K562 (cell line): ENCODE results near the gene ANKRD27. TPM values are rescaled to one million over a fixed set of nuclear protein-coding genes. Genes with fewer than 3 reads are reported as not detected.

ENCODE experiments used
- CAMTA2 ChIP-seq: fragments of 250-450 bp; sonication (Bioruptor Pico); conservative IDR thresholded peaks from 2 replicates; pipeline ENCODE4 v1.5.1; 2022
- GTF2A2 ChIP-seq: IDR thresholded peaks from 2 replicates; pipeline ENCODE4 v1.6.1; 2016; ENCODE audit warnings: mild to moderate bottlenecking, missing genetic modification characterization, missing compliant biosample characterization
- MEF2A ChIP-seq: IDR thresholded peaks from 2 replicates; pipeline ENCODE4 v1.6.1; 2011; ENCODE audit warnings: low read depth, mild to moderate bottlenecking, low read length, moderate library complexity; ENCODE audit not compliant: control insufficient read depth
- SMAD3 ChIP-seq: fragments of 450-650 bp; formaldehyde crosslinking; conservative IDR thresholded peaks from 2 replicates; pipeline ENCODE4 v1.4.0; 2020; ENCODE audit warnings: mild to moderate bottlenecking
- ZBTB1 ChIP-seq: sonication (generic); formaldehyde crosslinking; IDR thresholded peaks from 2 replicates; pipeline ENCODE4 v1.8.1; 2023; ENCODE audit warnings: missing genetic modification reagents, low read depth, mild to moderate bottlenecking, borderline replicate concordance
- ZNF174 ChIP-seq: fragments of 250-450 bp; sonication (Bioruptor Pico); IDR thresholded peaks from 2 replicates; pipeline ENCODE4 v1.4.0; 2020; ENCODE audit warnings: mild to moderate bottlenecking
- ZNF23 ChIP-seq: fragments of 250-450 bp; sonication (Bioruptor Pico); IDR thresholded peaks from 2 replicates; pipeline ENCODE4 v1.4.0; 2020; ENCODE audit warnings: mild to moderate bottlenecking
- ZNF239 ChIP-seq: fragments of 250-450 bp; sonication (Bioruptor Pico); IDR thresholded peaks from 2 replicates; pipeline ENCODE4 v1.4.0; 2020; ENCODE audit warnings: mild to moderate bottlenecking
- ZNF324 ChIP-seq: fragments of 250-450 bp; sonication (Bioruptor Pico); IDR thresholded peaks from 2 replicates; pipeline ENCODE4 v1.4.0; 2020; ENCODE audit warnings: mild to moderate bottlenecking
- ZNF561 ChIP-seq: fragments of 450-650 bp; formaldehyde crosslinking; conservative IDR thresholded peaks from 2 replicates; pipeline ENCODE4 v1.4.0; 2020; ENCODE audit warnings: mild to moderate bottlenecking, moderate library complexity
- ZNF584 ChIP-seq: fragments of 200-800 bp; sonication (Bioruptor generic); IDR thresholded peaks from 2 replicates; pipeline ENCODE4 v1.6.1; 2016; ENCODE audit warnings: low read depth, mild to moderate bottlenecking, missing genetic modification characterization, missing compliant biosample characterization
- ZNF586 ChIP-seq: fragments of 450-650 bp; formaldehyde crosslinking; conservative IDR thresholded peaks from 2 replicates; pipeline ENCODE4 v1.4.0; 2020; ENCODE audit warnings: mild to moderate bottlenecking, moderate library complexity
- ZNF589 ChIP-seq: fragments of 200-800 bp; sonication (Bioruptor generic); IDR thresholded peaks from 2 replicates; pipeline ENCODE4 v1.6.1; 2016; ENCODE audit warnings: low read depth, missing genetic modification characterization, missing compliant biosample characterization
- polyA plus RNA-seq, 8 experiments: library from polyadenylated mRNA; depleted of rRNA in 4 of 8; stranded (reverse) in 5 of 8; unstranded in 3 of 8; fragments of >200 nt; fragmentation: Nextera tagmentation in 2 of 8; fragmentation: Illumina TruSeq in 1 of 8; extraction: Ambion mirVana in 2 of 8; extraction: Trizol in 1 of 8; gene quantifications; 2 replicates each; pipeline versions ENCODE4 v1.2.1 to v1.2.3, GENCODE V29; 2011 to 2014; ENCODE audit warnings: inconsistent platforms in 1 of 8, missing spikeins in 1 of 8
- total RNA-seq, 7 experiments: library from RNA; depleted of rRNA in 6 of 7; stranded (reverse); fragments of >200 nt in 6 of 7; fragmentation: Illumina TruSeq in 2 of 7; extraction: Trizol in 2 of 7; gene quantifications; 2 replicates each; pipeline versions ENCODE4 v1.2.1 to v1.2.3, GENCODE V29; 2011 to 2021; ENCODE audit warnings: low replicate concordance in 1 of 7
- TF ChIP-seq, protein P1 (sequence below): fragments of 200-800 bp; sonication (Bioruptor generic); IDR thresholded peaks from 2 replicates; pipeline ENCODE4 v1.6.1; 2017; ENCODE audit warnings: missing genetic modification characterization, missing compliant biosample characterization
- TF ChIP-seq, protein P2 (sequence below): fragments of 200-800 bp; sonication (Bioruptor generic); IDR thresholded peaks from 2 replicates; pipeline ENCODE4 v1.6.1; 2016; ENCODE audit warnings: missing genetic modification characterization, missing compliant biosample characterization
- TF ChIP-seq, protein P3 (sequence below): fragments of 250-450 bp; sonication (Bioruptor Pico); IDR thresholded peaks from 2 replicates; pipeline ENCODE4 v1.5.0; 2021; ENCODE audit warnings: mild to moderate bottlenecking, borderline replicate concordance
- TF ChIP-seq, protein P4 (sequence below): fragments of 450-650 bp; formaldehyde crosslinking; IDR thresholded peaks from 2 replicates; pipeline ENCODE4 v1.4.0; 2020; ENCODE audit warnings: mild to moderate bottlenecking, moderate library complexity

ANKRD27 gene
- total and polyA plus RNA-seq, 9 of the 15 experiments (the other 6 are each of a cell fraction or from before 2014, with no cell fraction given) = 5.3 to 71.3 (median 54.2) TPM

DNA sequence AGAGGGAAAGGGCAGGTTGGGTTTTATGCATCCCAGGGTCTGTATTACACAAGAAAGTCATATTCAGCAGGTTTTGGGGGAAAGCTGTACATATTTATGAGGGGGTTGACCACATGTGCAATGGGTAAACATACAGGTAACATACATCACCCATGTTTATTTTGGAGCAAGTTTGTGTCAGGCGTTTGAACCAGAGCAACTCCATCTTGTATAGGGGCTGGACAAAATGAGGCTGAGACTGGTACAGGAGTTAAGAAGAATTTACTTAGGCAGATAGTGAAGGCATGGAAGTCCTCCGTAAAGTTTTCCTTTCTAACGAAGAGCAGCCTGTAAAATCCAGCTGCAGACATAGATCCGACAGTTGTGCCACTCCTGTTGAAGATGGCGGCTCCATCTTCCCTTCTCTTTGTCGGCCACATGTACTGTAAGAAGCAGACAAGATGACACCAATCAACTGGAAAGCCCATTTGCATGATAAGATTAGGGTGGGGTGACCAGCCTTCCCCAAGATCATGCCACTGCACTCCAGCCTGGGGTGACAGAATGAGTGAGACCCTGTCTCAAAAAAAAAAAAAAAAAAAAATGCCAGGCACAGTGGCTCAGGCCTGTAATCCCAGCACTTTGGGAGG lies 12.0 kb upstream of the ANKRD27 start (continued):
- TF ChIP-seq, protein P1, sequence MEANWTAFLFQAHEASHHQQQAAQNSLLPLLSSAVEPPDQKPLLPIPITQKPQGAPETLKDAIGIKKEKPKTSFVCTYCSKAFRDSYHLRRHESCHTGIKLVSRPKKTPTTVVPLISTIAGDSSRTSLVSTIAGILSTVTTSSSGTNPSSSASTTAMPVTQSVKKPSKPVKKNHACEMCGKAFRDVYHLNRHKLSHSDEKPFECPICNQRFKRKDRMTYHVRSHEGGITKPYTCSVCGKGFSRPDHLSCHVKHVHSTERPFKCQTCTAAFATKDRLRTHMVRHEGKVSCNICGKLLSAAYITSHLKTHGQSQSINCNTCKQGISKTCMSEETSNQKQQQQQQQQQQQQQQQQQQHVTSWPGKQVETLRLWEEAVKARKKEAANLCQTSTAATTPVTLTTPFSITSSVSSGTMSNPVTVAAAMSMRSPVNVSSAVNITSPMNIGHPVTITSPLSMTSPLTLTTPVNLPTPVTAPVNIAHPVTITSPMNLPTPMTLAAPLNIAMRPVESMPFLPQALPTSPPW = no peak; the same call in 1 of the 2 replicates
- TF ChIP-seq ZNF23 (CRISPR knock-in tag) (peak; percentile 85), GTF2A2 (tag) (peak; percentile 89), ZNF589 (peak; percentile 86), ZNF586 (CRISPR knock-in tag) (peak; percentile 81; the same call in 1 of the 2 replicates), ZNF324 (CRISPR knock-in tag) (peak; percentile 45; the same call in 1 of the 2 replicates), ZNF239 (CRISPR knock-in tag) (peak; percentile 86), CAMTA2 (CRISPR knock-in tag) (peak; percentile 86; the same call in 1 of the 2 replicates), ZNF584 (CRISPR knock-in tag) (peak; percentile 83), ZNF174 (CRISPR knock-in tag) (0 out of 2 replicates have a peak, but pooled peaks have one; percentile 76), SMAD3 (CRISPR knock-in tag) (peak; percentile 93), MEF2A (no peak), ZNF561 (CRISPR knock-in tag) (peak; percentile 66; the same call in 1 of the 2 replicates), ZBTB1 (no peak)
- TF ChIP-seq, protein P2, sequence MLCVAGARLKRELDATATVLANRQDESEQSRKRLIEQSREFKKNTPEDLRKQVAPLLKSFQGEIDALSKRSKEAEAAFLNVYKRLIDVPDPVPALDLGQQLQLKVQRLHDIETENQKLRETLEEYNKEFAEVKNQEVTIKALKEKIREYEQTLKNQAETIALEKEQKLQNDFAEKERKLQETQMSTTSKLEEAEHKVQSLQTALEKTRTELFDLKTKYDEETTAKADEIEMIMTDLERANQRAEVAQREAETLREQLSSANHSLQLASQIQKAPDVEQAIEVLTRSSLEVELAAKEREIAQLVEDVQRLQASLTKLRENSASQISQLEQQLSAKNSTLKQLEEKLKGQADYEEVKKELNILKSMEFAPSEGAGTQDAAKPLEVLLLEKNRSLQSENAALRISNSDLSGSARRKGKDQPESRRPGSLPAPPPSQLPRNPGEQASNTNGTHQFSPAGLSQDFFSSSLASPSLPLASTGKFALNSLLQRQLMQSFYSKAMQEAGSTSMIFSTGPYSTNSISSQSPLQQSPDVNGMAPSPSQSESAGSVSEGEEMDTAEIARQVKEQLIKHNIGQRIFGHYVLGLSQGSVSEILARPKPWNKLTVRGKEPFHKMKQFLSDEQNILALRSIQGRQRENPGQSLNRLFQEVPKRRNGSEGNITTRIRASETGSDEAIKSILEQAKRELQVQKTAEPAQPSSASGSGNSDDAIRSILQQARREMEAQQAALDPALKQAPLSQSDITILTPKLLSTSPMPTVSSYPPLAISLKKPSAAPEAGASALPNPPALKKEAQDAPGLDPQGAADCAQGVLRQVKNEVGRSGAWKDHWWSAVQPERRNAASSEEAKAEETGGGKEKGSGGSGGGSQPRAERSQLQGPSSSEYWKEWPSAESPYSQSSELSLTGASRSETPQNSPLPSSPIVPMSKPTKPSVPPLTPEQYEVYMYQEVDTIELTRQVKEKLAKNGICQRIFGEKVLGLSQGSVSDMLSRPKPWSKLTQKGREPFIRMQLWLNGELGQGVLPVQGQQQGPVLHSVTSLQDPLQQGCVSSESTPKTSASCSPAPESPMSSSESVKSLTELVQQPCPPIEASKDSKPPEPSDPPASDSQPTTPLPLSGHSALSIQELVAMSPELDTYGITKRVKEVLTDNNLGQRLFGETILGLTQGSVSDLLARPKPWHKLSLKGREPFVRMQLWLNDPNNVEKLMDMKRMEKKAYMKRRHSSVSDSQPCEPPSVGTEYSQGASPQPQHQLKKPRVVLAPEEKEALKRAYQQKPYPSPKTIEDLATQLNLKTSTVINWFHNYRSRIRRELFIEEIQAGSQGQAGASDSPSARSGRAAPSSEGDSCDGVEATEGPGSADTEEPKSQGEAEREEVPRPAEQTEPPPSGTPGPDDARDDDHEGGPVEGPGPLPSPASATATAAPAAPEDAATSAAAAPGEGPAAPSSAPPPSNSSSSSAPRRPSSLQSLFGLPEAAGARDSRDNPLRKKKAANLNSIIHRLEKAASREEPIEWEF (CRISPR knock-in tag) = peak; percentile 95
- TF ChIP-seq, protein P3, sequence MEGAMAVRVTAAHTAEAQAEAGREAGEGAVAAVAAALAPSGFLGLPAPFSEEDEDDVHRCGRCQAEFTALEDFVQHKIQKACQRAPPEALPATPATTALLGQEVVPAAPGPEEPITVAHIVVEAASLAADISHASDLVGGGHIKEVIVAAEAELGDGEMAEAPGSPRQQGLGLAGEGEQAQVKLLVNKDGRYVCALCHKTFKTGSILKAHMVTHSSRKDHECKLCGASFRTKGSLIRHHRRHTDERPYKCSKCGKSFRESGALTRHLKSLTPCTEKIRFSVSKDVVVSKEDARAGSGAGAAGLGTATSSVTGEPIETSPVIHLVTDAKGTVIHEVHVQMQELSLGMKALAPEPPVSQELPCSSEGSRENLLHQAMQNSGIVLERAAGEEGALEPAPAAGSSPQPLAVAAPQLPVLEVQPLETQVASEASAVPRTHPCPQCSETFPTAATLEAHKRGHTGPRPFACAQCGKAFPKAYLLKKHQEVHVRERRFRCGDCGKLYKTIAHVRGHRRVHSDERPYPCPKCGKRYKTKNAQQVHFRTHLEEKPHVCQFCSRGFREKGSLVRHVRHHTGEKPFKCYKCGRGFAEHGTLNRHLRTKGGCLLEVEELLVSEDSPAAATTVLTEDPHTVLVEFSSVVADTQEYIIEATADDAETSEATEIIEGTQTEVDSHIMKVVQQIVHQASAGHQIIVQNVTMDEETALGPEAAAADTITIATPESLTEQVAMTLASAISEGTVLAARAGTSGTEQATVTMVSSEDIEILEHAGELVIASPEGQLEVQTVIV (CRISPR knock-in tag) = 0 out of 2 replicates have a peak, but pooled peaks have one; percentile 54
- TF ChIP-seq, protein P4, sequence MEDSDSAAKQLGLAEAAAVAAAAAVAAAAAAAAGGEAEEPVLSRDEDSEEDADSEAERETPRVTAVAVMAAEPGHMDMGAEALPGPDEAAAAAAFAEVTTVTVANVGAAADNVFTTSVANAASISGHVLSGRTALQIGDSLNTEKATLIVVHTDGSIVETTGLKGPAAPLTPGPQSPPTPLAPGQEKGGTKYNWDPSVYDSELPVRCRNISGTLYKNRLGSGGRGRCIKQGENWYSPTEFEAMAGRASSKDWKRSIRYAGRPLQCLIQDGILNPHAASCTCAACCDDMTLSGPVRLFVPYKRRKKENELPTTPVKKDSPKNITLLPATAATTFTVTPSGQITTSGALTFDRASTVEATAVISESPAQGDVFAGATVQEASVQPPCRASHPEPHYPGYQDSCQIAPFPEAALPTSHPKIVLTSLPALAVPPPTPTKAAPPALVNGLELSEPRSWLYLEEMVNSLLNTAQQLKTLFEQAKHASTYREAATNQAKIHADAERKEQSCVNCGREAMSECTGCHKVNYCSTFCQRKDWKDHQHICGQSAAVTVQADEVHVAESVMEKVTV (CRISPR knock-in tag) = no peak
